PFSK-1 (cell line): ENCODE data around the gene LTV1.

Experiments
- POLR2AphosphoS5 ChIP-seq: IDR thresholded peaks from 2 replicates; pipeline ENCODE4 v1.6.1; 2012; ENCODE audit warnings: low read depth, mild to moderate bottlenecking, control low read depth, low read length, moderate library complexity
- TAF1 ChIP-seq: IDR thresholded peaks from 2 replicates; pipeline ENCODE4 v1.6.1; 2012; ENCODE audit warnings: low read length, control low read depth, borderline replicate concordance; ENCODE audit not compliant: insufficient read depth
- TF ChIP-seq, protein P1 (sequence below), 2 experiments: IDR thresholded peaks; 2 replicates each; pipeline versions ENCODE4 v1.6.1 to v1.8.0; 2011 to 2012; ENCODE audit warnings: low read depth in 2 of 2, low read length in 2 of 2, control low read depth in 1 of 2, inconsistent platforms in 1 of 2, mild to moderate bottlenecking in 1 of 2, moderate library complexity in 1 of 2; ENCODE audit not compliant: insufficient read depth in 1 of 2

DNA sequence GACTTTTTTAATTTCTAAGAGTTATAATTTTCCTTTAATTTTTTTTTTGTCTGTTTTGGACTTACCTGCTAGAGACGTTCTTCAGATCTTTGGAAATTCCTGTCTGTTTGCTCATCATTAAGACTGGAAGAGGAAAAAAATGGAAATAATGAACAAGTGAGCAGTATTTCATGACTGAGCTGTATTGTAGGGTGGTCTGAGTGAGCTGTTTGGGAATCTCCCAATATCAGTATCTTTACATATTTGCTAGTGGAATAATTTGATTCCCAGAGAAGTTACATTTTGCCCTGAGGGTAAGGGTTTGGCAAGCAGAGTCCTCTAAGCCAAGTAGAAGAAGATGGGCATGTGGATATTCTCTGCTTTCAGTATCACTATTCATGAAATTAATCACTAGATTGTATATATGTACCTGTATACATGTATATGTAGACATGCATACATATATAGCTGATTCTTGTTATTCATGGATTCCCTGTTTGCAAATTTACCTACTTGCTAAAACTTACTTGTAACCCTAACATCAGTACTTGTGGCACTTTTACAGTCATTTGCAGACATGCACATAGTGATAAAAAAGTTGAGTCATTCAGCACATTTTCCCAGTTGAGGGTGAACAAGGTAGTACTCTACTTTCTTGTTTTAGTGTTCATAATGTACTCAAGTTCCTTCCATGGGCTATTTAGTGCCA is 34.6 kb downstream of the LTV1 start:
- TF ChIP-seq POLR2AphosphoS5 (no peak), TAF1 (no peak)
- TF ChIP-seq, protein P1, sequence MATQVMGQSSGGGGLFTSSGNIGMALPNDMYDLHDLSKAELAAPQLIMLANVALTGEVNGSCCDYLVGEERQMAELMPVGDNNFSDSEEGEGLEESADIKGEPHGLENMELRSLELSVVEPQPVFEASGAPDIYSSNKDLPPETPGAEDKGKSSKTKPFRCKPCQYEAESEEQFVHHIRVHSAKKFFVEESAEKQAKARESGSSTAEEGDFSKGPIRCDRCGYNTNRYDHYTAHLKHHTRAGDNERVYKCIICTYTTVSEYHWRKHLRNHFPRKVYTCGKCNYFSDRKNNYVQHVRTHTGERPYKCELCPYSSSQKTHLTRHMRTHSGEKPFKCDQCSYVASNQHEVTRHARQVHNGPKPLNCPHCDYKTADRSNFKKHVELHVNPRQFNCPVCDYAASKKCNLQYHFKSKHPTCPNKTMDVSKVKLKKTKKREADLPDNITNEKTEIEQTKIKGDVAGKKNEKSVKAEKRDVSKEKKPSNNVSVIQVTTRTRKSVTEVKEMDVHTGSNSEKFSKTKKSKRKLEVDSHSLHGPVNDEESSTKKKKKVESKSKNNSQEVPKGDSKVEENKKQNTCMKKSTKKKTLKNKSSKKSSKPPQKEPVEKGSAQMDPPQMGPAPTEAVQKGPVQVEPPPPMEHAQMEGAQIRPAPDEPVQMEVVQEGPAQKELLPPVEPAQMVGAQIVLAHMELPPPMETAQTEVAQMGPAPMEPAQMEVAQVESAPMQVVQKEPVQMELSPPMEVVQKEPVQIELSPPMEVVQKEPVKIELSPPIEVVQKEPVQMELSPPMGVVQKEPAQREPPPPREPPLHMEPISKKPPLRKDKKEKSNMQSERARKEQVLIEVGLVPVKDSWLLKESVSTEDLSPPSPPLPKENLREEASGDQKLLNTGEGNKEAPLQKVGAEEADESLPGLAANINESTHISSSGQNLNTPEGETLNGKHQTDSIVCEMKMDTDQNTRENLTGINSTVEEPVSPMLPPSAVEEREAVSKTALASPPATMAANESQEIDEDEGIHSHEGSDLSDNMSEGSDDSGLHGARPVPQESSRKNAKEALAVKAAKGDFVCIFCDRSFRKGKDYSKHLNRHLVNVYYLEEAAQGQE (IDR thresholded peaks at IDR 0.05; ENCODE audit: insufficient read depth in 1 of 2, low read depth in 2 of 2, low read length in 2 of 2) = no peak
